Stimulated activated CD4-positive, alpha-beta T cell treated with anti-CD3 and anti-CD28 coated beads, TNF-alpha, amount 100 ng/mL, for 48 hours (primary cell): ENCODE data around the gene CDC73.
A peak's percentile ranks its signal among the peaks of the same experiment; 100 is the strongest.
"Not testable (repeated sequence)": the region's sequence is repeated elsewhere in the genome, so short reads cannot be mapped to it uniquely, and the experiment has no call there.

ENCODE experiments used
- DNase-seq, 3 donors: peaks; one replicate each; pipeline ENCODE4 v3.0.0-alpha.2; 2020; ENCODE audit warnings: low read depth in 3 of 3

CDC73 gene

GRCh38 chr1:193181536-193181935, 59.7 kb downstream of the CDC73 start:
- no peak for DNase-seq

GRCh38 chr1:193181985-193182384, 60.2 kb downstream of the CDC73 start:
- no peak for DNase-seq

DNA sequence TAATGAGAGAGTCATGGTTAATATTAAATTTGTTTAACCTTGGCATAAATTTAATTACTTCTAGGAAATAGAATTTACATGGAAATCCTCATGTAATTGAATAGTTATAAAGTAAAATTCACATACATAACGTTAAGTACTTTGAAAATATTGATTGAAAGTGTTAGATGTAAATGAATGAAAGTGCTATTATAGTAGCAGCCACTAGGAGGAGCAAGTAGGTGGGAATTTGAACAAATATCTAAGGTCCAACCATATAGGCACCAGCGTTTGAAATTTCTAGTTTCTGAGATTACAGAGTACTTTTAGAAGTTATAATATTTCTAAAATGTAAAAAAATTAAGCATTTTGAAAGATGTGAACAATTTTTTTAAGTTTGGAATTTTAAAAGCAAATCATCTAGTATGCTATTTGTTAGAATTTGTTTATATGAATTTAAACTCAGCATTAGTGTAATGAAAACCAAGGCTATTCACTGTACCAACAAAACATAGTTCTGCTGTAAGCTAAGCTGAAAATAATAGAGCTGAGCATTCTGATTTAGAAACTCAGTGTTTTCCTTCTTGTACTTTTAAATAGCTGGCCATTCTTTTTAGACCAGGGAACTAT, 61.3 kb downstream of the CDC73 start:
- DNase-seq: peak in 1 of 3 donors; percentile 17

GRCh38 chr1:193184776-193185175, 62.9 kb downstream of the CDC73 start:
- DNase-seq: no peak

GRCh38 chr1:193185211-193185610, 63.4 kb downstream of the CDC73 start:
- DNase-seq: no peak

- DNase-seq: no peak
These were observed 64.3 kb downstream of the CDC73 start, which contains the start of gene B3GALT2 for GRCh38 chr1:193185901-193186731. TSS of gene B3GALT2 (minus strand) at chr1:193186613. CDS start at chr1:193181562, 5,051 bp downstream.

GRCh38 chr1:193187114-193187513, 65.3 kb downstream of the CDC73 start:
- DNase-seq: no peak

DNA sequence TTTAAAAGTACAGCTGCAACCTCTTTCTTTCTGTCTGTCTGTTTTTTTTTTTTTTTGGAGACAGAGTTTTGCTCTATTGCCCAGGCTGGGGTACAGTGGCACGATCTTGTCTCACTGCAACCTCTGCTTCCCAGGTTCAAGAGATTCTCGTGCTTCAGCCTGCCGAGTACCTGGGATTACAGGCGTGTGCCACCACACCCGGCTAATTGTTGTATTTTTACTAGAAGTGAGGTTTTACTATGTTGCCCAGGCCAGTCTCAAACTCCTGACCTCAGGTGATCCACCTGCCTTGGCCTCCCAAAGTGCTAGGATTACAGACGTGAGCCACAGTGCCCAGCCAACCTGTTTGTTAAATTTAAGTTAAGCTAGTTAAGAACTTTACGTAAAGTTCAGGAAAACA, 67.1 kb downstream of the CDC73 start:
- not testable (repeated sequence) for DNase-seq

- no peak for DNase-seq
These were observed 67.7 kb downstream of the CDC73 start for GRCh38 chr1:193189442-193190095.

GRCh38 chr1:193190096-193190744, 68.4 kb downstream of the CDC73 start:
- no peak for DNase-seq

DNA sequence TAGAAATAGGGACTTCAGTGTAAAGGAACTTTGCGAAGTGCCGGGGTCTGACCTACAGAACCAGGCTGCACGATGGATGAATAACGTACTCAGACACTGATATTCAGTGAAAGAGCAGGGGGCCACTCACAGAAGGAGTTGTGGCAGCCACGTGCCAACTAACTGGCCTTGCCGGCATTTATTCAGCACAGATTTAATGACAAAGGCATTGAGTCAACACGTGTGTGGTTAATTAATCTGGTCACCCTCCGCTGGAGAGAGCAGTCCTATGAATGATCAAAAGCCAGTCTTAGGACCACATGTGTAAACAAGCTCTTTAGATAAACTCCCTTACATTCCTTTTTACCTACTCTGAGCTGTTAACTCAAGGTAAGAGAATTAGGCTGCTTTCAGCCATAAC, 70.8 kb downstream of the CDC73 start:
- DNase-seq: no peak

- DNase-seq: no peak
These were observed 78.1 kb downstream of the CDC73 start for GRCh38 chr1:193199940-193200339.

DNA sequence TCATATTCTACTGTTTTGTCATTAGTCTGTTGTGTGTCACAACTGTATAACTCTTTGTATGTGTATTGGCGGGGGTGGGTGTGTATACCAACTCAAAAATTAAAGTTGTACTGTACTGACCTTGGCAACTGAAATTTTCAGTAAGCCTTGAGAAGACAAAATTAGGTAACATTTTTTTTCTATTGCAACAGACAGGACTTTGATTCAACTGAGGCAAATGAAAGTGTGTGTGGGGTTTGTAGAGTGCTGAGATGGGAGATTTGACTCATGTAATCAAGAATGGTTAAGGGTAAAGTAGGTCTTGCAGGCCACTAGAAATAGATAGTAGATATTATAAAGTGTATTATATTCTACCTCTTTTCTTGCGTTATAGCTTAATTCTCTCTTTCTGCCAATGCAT, 79.2 kb downstream of the CDC73 start:
- no peak for DNase-seq

GRCh38 chr1:193210996-193211395, 89.2 kb downstream of the CDC73 start:
- no peak for DNase-seq

DNA sequence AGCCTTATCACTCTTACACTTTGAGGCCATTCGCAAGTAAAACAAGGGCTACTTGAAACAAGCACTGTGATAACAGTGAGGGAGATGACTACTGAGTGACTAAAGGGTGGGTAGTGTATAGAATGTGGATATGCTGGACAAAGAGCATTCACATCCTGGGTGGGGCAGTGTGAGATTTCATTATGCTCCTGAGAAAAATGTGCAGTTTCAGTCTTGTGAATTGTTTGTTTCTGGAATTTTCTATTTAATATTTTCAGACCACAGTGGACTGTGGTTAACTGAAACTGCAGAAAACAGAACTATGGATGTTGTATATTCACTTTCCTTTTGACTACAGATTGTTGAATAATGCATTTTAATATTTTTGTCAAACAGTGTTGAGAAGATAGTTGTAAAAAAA, 89.7 kb downstream of the CDC73 start:
- no peak for DNase-seq

DNA sequence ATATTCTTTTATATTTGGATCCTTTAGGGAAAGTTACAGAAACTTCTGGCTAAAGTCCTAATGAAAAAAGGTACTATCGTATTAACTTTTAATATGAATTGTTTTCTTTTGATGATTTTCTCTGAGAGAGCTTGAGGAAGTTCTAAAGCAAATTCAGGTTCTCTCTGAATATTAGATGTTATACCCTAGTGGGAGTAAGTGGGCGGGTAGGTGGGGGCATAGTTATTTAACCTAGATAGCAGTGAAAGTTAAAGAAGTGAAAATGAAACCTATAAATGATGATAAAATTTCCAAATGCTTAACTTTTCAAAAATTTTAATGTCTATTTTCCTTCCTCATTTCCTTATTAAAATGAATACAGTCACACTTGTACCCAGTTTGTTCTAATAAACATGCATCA, 90.8 kb downstream of the CDC73 start:
- no peak for DNase-seq

DNA sequence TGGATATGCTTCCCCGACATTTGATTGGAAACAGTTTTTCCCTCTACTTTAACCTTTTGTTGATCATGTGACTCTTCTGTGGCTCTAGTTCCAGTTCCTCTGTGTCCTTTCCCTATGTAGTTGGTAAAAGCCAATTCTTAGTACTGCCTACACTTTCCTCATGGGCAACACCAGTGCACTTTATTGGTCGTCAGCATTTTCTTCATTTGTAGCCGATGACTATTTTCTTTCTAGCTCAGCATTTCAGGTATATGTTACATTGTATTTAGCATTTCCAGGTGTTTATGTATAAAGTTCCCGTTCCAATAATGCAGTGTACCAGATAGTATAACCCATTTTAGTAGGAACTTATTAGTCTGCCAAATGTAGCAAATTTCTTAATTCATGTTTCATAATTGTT, 92.2 kb downstream of the CDC73 start:
- no peak for DNase-seq

DNA sequence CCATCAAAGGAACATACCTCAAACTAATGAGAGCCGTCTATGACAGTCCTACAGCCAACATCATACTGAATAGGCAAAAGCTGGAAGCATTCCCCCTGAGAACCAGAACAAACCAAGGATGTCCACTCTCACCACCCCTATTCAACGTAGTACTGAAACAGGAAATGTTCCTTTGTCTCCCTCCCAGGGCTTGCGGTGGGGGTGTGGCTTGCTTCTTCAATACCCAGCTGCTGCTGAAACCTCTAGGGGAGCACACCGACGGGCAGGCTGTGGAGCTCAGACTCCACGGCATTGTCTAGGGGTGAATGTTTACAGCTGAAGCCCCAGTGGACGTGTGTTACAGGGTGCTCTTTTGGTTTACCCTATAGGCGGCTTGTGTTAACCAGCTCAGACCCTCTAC, 95.1 kb downstream of the CDC73 start:
- no peak for DNase-seq

GRCh38 chr1:193219391-193219790, 97.6 kb downstream of the CDC73 start:
- no peak for DNase-seq

GRCh38 chr1:193221651-193222050, 99.8 kb downstream of the CDC73 start:
- DNase-seq: no peak

DNA sequence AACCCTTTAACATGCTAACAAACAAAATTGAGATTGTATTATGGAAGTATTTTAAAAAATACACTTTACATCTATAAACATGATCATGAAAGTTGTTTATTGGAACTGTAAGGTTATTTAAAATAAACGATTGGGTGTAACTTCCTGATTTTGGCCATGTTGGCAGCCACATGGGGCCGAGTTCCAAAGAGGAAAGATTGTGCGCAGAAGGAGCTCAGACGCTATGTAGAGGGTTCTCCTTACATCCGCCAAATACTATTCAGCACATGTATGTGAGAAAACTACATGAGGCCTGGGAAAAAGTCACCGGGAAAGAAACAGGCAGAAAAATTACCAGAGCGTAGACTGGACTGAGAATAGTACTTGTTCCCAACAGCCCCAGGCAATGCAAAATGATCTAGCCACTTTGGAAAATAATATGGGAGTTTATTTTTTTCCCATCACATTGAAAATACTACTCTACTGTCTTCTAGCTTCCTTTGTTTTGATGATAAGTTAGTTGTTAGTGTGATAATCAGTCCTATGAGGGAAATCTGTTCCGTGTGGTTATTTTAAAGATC, 100.3 kb downstream of the CDC73 start:
- no peak for DNase-seq

DNA sequence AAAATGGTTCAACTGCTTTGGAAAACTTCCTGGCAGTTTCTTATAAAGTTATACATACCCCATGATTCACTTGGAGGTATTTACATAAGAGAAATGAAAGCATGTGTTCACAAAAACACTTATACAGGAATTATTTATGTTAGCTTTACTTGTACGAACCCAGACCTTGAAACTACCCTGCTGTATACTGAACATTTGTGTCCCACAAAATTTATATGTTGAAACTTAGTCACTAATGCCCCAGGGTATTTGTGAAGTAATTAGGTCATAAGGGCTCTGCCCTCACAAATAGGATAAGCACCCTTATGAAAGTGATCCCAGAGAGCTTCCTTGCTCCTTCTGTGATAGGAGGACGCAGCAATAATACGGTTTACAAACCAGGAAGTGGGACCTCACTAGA, 107.3 kb downstream of the CDC73 start:
- no peak for DNase-seq
